ENCODE results near the gene DCDC2.

DNA sequence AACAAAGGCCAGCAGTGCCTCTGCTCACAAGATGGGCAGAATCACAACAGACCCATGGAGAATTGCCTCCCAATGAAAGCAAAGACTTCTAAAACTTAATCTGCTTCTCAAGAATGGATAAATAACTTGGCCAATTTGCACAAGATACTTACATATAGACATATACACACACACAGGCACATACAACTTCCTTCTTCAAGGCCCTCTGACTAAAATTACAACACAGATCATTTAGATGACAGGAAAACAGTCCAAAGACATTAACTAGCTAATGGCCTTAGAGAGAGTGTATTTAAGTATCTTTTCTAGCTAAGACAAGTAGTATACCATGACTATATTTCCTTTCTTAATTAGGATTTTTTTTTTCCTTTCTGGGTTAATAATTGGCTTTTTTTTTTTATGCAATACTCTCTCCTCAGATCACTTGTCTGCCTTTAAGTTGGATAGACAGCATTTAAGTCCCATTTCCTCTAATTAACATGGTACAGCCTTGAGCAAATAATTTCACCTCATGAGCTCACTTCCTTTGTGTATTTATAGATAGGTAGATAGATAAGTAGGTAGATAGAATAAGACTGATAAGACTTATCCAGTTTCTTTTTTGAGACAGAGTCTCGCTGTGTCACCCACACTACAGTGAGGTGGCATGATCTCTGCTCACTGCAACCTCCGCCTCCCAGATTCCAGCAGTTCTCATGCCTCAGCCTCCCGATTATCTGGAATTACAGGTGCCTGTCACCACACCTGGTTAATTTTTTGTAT lies 161.8 kb downstream of the DCDC2 start:
- TF ChIP-seq, protein P1, sequence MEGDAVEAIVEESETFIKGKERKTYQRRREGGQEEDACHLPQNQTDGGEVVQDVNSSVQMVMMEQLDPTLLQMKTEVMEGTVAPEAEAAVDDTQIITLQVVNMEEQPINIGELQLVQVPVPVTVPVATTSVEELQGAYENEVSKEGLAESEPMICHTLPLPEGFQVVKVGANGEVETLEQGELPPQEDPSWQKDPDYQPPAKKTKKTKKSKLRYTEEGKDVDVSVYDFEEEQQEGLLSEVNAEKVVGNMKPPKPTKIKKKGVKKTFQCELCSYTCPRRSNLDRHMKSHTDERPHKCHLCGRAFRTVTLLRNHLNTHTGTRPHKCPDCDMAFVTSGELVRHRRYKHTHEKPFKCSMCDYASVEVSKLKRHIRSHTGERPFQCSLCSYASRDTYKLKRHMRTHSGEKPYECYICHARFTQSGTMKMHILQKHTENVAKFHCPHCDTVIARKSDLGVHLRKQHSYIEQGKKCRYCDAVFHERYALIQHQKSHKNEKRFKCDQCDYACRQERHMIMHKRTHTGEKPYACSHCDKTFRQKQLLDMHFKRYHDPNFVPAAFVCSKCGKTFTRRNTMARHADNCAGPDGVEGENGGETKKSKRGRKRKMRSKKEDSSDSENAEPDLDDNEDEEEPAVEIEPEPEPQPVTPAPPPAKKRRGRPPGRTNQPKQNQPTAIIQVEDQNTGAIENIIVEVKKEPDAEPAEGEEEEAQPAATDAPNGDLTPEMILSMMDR (conservative IDR thresholded peaks at IDR 0.05 in 1 of 2, IDR thresholded peaks at IDR 0.05 in 1 of 2; ENCODE audit: extremely low read depth in 1 of 2, insufficient read depth in 1 of 2, low read depth in 1 of 2, low read length in 2 of 2), result no peak
- TF ChIP-seq EZH2 (IDR thresholded peaks at IDR 0.05; ENCODE audit: borderline replicate concordance, low read length), result no peak

Data from mammary epithelial cell (primary cell).